Measurements from ENCODE around the gene PDXDC1. TPM values are rescaled to one million over a fixed set of nuclear protein-coding genes. Genes with fewer than 3 reads are reported as not detected.
"Not testable (repeated sequence)": the region's sequence is repeated elsewhere in the genome, so short reads cannot be mapped to it uniquely, and the experiment has no call there.

The PDXDC1 gene
- total RNA-seq, 3 donors from 2014 or later = 66.4 to 86.6 (median 82.9) TPM

DNA sequence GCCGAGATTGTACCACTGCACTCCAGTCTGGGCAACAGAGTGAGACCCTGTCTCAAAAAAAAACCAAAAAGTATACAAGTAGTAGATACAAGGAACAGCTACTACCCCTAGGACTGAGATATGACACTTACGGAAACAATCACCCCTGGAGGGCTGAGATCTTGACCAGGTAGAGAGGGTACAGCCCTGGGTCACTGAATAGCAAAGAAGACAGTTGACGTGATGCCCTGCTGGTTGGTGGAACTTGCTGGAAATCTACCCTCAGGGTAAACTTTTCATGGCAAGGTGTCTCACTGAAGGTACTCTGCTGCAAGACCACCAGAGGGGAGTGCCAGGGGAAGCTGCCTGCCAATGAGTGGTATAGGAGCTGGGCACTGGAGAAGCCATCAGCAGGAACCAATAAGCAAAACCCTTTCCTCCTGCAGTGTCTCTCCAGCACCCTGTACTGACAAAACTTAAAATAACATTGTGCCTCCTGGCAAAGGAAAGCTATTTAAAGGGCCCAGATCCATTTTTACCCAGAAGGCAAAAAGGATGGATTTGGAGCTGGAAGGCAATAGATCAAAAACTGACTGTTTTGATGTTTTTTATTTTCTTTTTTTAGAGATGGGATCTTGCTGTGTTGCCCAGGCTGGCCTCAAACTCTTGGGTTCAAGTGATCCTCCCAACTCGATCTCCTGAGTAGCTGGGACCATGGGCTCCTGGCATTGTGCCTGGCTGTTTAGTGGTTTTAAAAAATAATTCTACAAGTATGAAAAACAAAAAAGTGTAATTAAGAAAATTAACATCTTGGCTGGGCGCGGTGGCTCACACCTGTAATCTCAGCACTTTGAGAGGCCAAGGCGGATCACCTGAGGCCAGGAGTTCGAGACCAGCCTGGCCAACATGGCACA, 11.3 kb upstream of the PDXDC1 start:
- no peak overlapping the region for H3K27ac ChIP-seq
- H3K27me3 ChIP-seq = no peaks in the 10 kb centered on the region
- no peaks in the 10 kb centered on the region for H3K4me1 ChIP-seq
- no peaks in the 10 kb centered on the region for H3K36me3 ChIP-seq
- intact Hi-C loops (cut with DNase I; ENCODE audit: low total_unique reads) = loop anchor here (10.0 kb wide), 1 partner anchor 919 kb away; no protein-coding TSS in a partner anchor
- DNase-seq (ENCODE audit: low spot score in 2 of 2) = no peak
- TF ChIP-seq POLR2AphosphoS5 (IDR thresholded peaks at IDR 0.05) (no peak), POLR2A (IDR thresholded peaks at IDR 0.05) (no peak)
- TF ChIP-seq, protein P1, sequence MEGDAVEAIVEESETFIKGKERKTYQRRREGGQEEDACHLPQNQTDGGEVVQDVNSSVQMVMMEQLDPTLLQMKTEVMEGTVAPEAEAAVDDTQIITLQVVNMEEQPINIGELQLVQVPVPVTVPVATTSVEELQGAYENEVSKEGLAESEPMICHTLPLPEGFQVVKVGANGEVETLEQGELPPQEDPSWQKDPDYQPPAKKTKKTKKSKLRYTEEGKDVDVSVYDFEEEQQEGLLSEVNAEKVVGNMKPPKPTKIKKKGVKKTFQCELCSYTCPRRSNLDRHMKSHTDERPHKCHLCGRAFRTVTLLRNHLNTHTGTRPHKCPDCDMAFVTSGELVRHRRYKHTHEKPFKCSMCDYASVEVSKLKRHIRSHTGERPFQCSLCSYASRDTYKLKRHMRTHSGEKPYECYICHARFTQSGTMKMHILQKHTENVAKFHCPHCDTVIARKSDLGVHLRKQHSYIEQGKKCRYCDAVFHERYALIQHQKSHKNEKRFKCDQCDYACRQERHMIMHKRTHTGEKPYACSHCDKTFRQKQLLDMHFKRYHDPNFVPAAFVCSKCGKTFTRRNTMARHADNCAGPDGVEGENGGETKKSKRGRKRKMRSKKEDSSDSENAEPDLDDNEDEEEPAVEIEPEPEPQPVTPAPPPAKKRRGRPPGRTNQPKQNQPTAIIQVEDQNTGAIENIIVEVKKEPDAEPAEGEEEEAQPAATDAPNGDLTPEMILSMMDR (IDR thresholded peaks at IDR 0.05) = no peak
- H3K4me3 ChIP-seq = no peak overlapping the region
- H3K9me3 ChIP-seq = no peaks in the 10 kb centered on the region

GRCh38 chr16:14965328-14965727, 9.5 kb upstream of the PDXDC1 start:
- Histone ChIP-seq H3K27ac (no peak overlapping the region), H3K9me3 (no peaks in the 10 kb centered on the region), H3K36me3 (no peaks in the 10 kb centered on the region), H3K4me1 (no peaks in the 10 kb centered on the region), H3K27me3 (no peaks in the 10 kb centered on the region), H3K4me3 (no peak overlapping the region)
- TF ChIP-seq POLR2A (IDR thresholded peaks at IDR 0.05) = no peak
- TF ChIP-seq POLR2AphosphoS5 (IDR thresholded peaks at IDR 0.05) = no peak
- TF ChIP-seq, protein P1 (IDR thresholded peaks at IDR 0.05) = no peak
- intact Hi-C loops (cut with DNase I; ENCODE audit: low total_unique reads) = loop anchor here (10.0 kb wide), 1 partner anchor 921 kb away; no protein-coding TSS in a partner anchor
- no peak for DNase-seq (ENCODE audit: low spot score in 2 of 2)

GRCh38 chr16:14969795-14970194, 5.0 kb upstream of the PDXDC1 start:
- intact Hi-C loops (cut with DNase I; ENCODE audit: low total_unique reads) = loop anchor here (10.0 kb wide), 1 partner anchor 925 kb away; no protein-coding TSS in a partner anchor
- H3K4me3 ChIP-seq; DNase-seq (ENCODE audit: low spot score in 2 of 2); H3K27ac ChIP-seq; H3K27me3 ChIP-seq; H3K36me3 ChIP-seq; H3K4me1 ChIP-seq; H3K9me3 ChIP-seq: not testable (repeated sequence)

- DNase-seq (ENCODE audit: low spot score in 2 of 2); H3K4me1 ChIP-seq; H3K9me3 ChIP-seq; H3K27ac ChIP-seq; H3K27me3 ChIP-seq; H3K36me3 ChIP-seq; intact Hi-C loops (cut with DNase I; ENCODE audit: low total_unique reads); H3K4me3 ChIP-seq: not testable (repeated sequence)
Observed at GRCh38 chr16:14971621-14972228, 3.1 kb upstream of the PDXDC1 start.

GRCh38 chr16:14973785-14974322, 972 bp upstream of the PDXDC1 start:
- H3K9me3 ChIP-seq; H3K27me3 ChIP-seq; DNase-seq (ENCODE audit: low spot score in 2 of 2); H3K4me1 ChIP-seq; H3K36me3 ChIP-seq; intact Hi-C loops (cut with DNase I; ENCODE audit: low total_unique reads): not testable (repeated sequence)
- Histone ChIP-seq H3K4me3 (peak overlapping the region; percentile 69 to 100 (median 78)), H3K27ac (peak overlapping the region in 1 of 2 donors; percentile 95)

DNA sequence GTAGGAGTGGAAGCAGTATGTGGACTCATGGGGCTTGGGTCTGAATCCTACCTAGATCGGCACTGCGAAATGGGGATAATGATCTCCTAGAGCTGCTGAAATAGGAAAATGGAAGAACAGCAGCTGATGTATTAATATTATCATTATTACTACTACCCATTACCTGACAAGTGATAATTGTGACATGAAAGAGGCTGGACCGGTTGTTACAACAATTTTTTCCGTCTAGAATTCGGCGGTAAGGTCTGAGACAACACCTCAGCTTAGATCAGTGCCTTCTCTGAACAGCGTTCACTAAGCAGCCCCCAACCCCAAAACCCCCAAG, 533 bp upstream of the PDXDC1 start:
- Histone ChIP-seq H3K27ac (peak overlapping the region; percentile 95 to 100), H3K4me3 (peak overlapping the region; percentile 69 to 100 (median 78))
- H3K9me3 ChIP-seq; H3K4me1 ChIP-seq; H3K36me3 ChIP-seq; DNase-seq (ENCODE audit: low spot score in 2 of 2); H3K27me3 ChIP-seq; intact Hi-C loops (cut with DNase I; ENCODE audit: low total_unique reads): not testable (repeated sequence)
